CD4-positive, alpha-beta T cell treated with Interleukin-15 for 1 hour (primary cell): ENCODE measurements around the gene R3HDML.
A peak's percentile ranks its signal among the peaks of the same experiment; 100 is the strongest.

Experiments used
- DNase-seq: peaks from one replicate; pipeline ENCODE4 v3.0.0-alpha.2; 2020

The R3HDML gene

DNA sequence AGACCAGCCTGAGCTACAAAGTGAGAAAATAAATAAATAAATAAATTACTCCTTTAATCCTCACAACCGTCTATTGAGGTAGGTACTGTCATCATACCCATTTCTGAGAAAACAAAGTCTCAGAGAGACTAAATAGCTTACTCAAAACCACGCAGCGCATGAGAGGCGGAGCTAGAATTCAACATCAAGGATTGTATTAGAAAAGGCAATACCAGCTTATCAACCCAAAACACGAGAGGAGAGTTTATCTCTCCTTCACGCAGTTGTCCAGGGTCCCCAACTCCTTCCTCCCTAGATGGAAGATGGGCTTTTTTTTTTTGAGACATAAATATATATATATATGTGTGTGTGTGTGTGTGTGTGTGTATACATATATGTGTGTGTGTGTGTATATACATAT is 30.9 kb downstream of the R3HDML start:
- no peak for DNase-seq

- no peak for DNase-seq
These were observed 33.9 kb downstream of the R3HDML start for GRCh38 chr20:44370639-44371218.

- no peak for DNase-seq
These were observed 45.8 kb downstream of the R3HDML start for GRCh38 chr20:44382641-44383040.

GRCh38 chr20:44384423-44385027 is 47.7 kb downstream of the R3HDML start:
- peak; percentile 73 for DNase-seq

- DNase-seq = peak; percentile 63
These were observed 51.7 kb downstream of the R3HDML start for GRCh38 chr20:44388466-44389023.

- no peak for DNase-seq
These were observed 53.0 kb downstream of the R3HDML start for GRCh38 chr20:44389871-44390270.

- no peak for DNase-seq
These were observed 53.4 kb downstream of the R3HDML start for GRCh38 chr20:44390280-44390679.

DNA sequence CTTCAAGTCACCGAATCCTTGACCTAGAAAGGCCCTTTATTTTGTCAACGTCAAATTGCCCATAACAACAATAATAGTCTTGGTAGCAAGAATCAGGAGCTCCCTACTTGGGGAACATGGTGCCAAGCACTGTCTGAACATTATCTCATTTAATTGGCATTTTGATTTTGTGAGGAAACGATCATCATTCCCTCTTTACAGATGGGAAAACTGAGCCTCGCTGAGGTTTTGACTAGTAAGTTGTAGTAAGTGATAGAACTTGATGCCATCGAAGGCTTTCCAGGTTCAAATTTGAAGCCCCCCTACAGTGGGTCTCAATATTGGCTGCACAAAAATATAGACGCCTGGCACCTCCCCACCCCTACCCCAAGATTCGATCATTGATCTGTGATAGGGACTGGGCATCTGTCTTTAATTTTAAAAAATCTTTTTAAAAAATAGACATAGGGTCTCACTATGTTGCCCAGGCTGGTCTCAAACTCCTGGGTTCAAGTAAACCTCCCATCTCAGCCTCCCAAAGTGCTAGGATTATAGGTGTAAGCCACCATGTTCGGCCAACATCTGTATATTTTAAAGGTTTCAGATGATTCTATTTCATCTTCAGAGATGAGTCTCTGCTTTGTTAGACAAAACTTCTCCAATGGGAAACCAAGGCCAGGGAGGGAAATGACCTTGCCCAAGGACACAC is 55.4 kb downstream of the R3HDML start:
- no peak for DNase-seq

DNA sequence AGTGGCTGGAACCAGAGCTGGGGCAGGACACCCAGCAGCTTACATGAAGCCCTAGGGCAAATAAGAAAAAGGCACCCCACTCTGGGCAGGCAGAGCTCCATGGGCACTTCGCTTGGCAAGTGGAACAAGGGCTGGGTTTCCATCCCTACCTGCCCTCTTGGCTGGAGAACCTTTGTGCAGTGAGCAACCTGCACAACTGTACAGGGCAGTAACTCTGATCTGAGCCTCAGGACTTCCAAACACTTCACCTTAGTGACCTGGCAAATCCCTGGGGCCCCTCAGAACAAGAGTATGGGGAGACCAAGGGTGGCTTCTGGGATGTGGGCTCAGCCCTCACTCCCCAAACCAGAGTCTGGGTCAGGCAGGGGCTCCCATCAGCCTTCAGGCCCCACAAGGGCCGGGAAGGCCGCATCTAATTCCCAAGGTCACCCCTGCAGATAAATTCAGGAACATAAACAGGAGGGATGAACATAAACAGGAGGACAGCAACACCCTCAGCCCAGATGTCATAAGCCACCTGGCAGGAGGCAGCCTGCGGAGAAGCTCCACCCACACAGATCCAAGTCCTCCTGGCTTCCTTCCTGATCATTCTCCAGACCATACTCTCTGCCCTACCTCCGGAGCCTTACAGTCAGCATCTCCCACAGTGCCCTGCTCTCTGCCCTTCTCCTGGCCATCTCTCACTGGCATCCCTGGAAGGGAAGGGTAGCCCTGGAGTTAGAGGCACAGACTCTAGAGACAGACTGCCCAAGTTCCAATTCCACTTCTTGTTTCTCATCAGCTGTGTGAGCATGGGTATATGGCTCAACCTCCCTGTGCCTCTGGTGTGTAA is 56.1 kb downstream of the R3HDML start:
- no peak for DNase-seq

GRCh38 chr20:44393608-44394451 is 57.0 kb downstream of the R3HDML start:
- no peak for DNase-seq

DNA sequence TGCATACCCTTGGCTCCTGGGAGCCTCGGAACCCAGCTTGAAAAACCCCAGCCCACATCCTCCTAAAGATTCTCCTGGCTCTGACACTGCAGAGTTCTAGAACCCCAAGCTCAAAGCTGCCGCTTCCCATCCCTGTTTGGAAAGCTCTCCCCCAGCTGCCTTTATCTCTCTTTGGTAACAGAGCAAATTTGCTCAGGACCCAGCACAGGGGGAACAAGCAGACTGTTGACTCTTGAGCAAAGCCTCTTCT is 57.5 kb downstream of the R3HDML start:
- no peak for DNase-seq

DNA sequence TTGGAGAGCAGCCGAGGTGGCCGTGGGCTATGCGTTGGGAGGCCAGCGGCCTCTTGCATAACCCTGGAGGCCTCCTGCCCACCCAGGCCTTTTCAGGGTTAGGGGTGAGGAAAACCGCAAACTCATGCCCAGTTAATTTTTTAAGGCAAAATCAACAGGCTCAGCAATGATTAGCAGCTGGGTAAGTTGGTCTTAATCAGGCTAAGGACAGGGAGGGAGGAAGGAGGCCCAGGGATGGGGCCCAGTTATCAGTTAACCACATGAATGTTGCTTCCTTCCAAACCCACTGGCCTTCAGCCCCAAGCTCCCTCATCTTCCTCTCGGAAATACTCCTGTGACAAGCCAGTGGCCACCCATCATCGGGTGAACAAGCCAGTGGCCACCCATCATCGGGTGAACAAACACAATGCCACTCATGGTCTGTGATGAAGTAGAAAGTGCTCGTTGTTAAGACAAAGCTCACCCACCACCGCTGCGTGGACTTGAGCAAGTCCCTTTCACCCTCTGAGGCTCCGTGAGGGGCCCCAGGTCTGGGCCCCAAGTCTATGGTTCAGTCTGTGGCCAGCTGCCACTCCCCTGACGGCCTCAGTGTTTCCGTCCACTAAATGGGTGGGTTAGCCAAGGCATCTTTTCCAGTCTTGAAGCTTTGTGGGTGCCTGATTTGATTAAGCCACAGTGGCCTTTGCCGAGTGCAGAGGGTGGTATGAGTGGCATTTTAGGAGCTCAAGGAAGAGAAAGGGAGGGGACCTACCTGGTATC is 58.0 kb downstream of the R3HDML start:
- DNase-seq = no peak

DNA sequence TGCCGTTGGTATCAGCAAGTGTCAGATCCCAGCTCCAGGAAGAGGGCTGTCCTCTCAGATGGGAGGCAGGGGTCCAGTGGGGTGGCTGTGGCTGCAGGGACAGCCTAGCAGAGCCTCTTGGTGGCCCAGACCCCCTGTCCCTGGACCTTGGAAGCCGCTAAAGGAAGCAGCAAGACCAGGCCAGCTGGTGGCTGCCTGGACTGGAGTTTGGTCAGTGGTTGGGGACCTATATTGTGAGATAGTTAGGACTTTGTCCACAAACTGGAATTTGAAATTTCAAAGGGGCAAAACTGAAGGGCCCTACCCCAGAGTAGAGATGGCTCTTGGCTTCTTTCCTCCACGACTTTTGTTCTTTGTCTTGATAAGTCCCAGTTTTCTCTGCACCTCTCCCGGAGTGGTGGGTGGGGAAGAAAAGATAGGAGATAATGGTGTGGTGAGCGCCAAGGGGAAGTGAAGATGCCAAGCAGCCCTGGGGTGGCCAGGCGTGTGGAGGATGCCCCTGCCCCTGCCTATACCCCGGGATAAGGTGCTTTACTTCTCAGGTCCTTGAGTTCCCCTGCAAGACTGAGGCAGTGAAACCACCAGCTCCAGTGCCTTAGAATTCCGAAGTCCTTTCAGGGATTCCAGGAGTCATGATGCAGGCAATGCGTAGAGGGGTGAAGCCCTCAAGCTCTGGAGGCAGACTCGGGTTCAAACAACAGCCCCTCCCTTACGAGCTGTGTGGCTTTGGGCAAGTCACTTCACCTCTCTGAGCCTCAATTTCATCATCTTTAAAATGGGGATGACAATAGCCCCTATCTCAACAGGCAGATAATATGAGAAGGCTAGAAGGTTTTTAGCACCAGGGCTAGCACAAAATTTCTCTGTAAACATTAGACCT is 58.9 kb downstream of the R3HDML start:
- no peak for DNase-seq

DNA sequence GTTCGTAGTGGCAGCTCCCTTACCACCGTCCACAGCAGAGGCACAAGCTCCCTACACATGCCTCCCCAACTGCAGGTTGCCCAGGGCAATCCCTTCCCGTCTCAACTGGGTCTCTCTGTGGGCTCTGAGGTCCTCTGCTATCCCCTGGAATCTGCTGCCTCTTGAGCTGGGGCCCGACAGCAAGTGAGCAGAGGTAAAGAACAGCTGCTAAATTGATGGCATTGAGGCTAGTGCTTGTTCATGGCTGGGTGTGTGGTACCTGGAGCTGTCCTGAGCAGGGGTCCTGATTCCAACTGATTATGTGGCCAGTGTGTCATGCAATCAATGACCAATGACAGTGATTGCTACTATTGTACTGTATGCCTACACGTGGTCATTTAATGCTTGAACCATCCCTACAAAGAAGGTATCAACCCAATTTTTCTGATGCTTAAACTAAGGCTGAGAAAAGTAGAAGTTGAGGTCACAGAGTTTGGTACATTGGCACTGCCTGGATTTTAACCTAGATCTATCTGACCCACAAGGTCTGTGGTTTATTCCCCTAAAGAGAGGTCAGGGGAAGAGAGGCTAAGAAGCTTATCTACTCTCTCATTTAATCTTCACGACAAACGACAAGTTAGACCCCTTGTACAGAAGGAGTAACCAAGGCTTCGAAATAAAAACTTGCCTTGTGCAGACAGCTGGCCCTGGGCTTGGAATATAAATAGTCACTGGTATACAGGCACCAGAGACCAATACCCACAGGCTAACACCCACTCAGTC is 59.7 kb downstream of the R3HDML start:
- no peak for DNase-seq

DNA sequence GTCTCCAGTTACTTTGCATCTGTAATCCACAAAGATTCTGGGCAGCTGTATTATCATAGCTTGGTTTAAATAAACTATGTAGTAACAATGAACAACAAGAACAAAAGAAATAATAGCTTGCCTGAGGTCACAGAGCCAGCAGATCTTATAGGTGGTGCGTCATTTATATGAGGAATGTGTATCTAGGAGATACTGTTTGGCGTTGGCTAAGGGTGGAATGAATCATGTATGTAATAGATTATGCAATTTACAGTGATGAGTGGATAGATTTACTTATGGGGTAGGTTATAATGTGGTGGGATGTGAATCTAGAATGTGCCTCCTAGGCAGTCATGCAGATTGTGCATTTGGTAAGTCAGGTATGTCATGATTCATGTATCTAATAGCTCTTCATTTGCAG is 61.5 kb downstream of the R3HDML start:
- no peak for DNase-seq

- no peak for DNase-seq
These were observed 62.6 kb downstream of the R3HDML start for GRCh38 chr20:44399446-44399845.

- DNase-seq = no peak
These were observed 63.8 kb downstream of the R3HDML start for GRCh38 chr20:44400671-44400969.
